Measurements from ENCODE around the gene ASTN1. TPM values are rescaled to one million over a fixed set of nuclear protein-coding genes. Genes with fewer than 3 reads are reported as not detected.

The ASTN1 gene
- total RNA-seq, 1 experiment from 2014 or later, result 0.05 TPM

DNA sequence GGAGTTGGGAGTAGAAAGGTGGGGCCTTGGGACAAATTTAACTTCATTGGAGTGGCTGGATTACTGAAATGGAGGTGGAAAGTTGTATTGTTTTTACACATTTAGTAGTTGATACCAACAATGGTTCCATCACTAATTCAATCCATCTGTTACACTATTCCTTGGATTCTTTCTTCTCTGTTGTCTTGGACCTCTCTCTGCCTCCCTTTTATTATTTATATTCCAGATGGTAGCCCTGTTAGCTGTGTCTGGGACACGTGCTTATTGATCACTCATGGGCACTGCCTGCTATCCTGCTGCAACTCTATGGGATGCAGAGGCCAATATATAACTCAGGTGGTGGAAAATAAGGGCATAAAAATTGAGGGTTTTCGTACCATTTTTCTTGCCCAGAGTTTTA is 355.2 kb downstream of the ASTN1 start:
- no peak overlapping the region for H3K27ac ChIP-seq (ENCODE audit: low read length)
- no peaks in the 10 kb centered on the region for H3K9me3 ChIP-seq (ENCODE audit: control insufficient read depth, insufficient read depth, low read depth, low read length)
- H3K4me3 ChIP-seq (ENCODE audit: low read depth in 2 of 2, low read length in 2 of 2), result no peak overlapping the region
- TF ChIP-seq, protein P1, sequence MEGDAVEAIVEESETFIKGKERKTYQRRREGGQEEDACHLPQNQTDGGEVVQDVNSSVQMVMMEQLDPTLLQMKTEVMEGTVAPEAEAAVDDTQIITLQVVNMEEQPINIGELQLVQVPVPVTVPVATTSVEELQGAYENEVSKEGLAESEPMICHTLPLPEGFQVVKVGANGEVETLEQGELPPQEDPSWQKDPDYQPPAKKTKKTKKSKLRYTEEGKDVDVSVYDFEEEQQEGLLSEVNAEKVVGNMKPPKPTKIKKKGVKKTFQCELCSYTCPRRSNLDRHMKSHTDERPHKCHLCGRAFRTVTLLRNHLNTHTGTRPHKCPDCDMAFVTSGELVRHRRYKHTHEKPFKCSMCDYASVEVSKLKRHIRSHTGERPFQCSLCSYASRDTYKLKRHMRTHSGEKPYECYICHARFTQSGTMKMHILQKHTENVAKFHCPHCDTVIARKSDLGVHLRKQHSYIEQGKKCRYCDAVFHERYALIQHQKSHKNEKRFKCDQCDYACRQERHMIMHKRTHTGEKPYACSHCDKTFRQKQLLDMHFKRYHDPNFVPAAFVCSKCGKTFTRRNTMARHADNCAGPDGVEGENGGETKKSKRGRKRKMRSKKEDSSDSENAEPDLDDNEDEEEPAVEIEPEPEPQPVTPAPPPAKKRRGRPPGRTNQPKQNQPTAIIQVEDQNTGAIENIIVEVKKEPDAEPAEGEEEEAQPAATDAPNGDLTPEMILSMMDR (IDR thresholded peaks at IDR 0.05), result no peak
- TF ChIP-seq, protein P2, sequence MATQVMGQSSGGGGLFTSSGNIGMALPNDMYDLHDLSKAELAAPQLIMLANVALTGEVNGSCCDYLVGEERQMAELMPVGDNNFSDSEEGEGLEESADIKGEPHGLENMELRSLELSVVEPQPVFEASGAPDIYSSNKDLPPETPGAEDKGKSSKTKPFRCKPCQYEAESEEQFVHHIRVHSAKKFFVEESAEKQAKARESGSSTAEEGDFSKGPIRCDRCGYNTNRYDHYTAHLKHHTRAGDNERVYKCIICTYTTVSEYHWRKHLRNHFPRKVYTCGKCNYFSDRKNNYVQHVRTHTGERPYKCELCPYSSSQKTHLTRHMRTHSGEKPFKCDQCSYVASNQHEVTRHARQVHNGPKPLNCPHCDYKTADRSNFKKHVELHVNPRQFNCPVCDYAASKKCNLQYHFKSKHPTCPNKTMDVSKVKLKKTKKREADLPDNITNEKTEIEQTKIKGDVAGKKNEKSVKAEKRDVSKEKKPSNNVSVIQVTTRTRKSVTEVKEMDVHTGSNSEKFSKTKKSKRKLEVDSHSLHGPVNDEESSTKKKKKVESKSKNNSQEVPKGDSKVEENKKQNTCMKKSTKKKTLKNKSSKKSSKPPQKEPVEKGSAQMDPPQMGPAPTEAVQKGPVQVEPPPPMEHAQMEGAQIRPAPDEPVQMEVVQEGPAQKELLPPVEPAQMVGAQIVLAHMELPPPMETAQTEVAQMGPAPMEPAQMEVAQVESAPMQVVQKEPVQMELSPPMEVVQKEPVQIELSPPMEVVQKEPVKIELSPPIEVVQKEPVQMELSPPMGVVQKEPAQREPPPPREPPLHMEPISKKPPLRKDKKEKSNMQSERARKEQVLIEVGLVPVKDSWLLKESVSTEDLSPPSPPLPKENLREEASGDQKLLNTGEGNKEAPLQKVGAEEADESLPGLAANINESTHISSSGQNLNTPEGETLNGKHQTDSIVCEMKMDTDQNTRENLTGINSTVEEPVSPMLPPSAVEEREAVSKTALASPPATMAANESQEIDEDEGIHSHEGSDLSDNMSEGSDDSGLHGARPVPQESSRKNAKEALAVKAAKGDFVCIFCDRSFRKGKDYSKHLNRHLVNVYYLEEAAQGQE (IDR thresholded peaks at IDR 0.05; ENCODE audit: insufficient read depth in 1 of 2, low read depth in 2 of 2, low read length in 1 of 2), result no peak
- TF ChIP-seq TCF7L2 (IDR thresholded peaks at IDR 0.05; ENCODE audit: low read depth, low read length), result no peak
- no peak for TF ChIP-seq SIN3A (IDR thresholded peaks at IDR 0.05; ENCODE audit: borderline replicate concordance, insufficient read depth, low read depth, low read length)
- no peak for TF ChIP-seq POLR2AphosphoS5 (IDR thresholded peaks at IDR 0.05; ENCODE audit: low read depth, low read length)
- H3K36me3 ChIP-seq (ENCODE audit: control insufficient read depth, insufficient read depth, low read length), result no peaks in the 10 kb centered on the region
- intact Hi-C loops (cut with micrococcal nuclease; ENCODE audit: unreplicated experiment), result no loop called here
- ATAC-seq (no peak), DNase-seq (ENCODE audit: low read depth, low spot score) (no peak)
- ChIA-PET CTCF (no interaction called here), POLR2A (no interaction called here)
- no peaks in the 10 kb centered on the region for H3K4me1 ChIP-seq (ENCODE audit: control insufficient read depth, insufficient read depth, low read length)
- in situ Hi-C loops (cut with HindIII; ENCODE audit: low pct_unique_long_range_greater_than_20kb, low sequenced_read_pairs), result no loop called here
- BruUV-seq (replicated peaks), result no TSS peak
- H3K27me3 ChIP-seq (ENCODE audit: control insufficient read depth, insufficient read depth, low read length), result no peaks in the 10 kb centered on the region

Small RNA genes lying within 50 kb of the gene (microRNA-seq; reads per million reads assigned to microRNA genes)
- not detected for gene MIR488 (ENCODE audit: unreplicated experiment)

Other genes with a start within 250 kb of the ASTN1 start
- gene BRINP2, start 6.2 kb upstream of the ASTN1 start, total RNA-seq (2021; ENCODE audit: unreplicated experiment), result not detected

All from Panc1 (cell line).